ENCODE results near the gene CBX6. TPM values are rescaled to one million over a fixed set of nuclear protein-coding genes. Genes with fewer than 3 reads are reported as not detected.
A peak's percentile ranks its signal among the peaks of the same experiment; 100 is the strongest.

CBX6 gene
- total and polyA plus RNA-seq, 2 of the 8 experiments (the other 6 are each of a cell fraction or from before 2014, with no cell fraction given): 10.6 to 27.5 TPM

GRCh38 chr22:38839686-38840085 lies 32.3 kb downstream of the CBX6 start:
- Histone ChIP-seq H3K36me3 (ENCODE audit: control insufficient read depth in 2 of 4, insufficient read depth in 4 of 4, low read length in 3 of 4) (no peaks in the 10 kb centered on the region), H3K27ac (ENCODE audit: low read depth, low read length) (no peak overlapping the region), H4K8ac (ENCODE audit: extremely low read depth, insufficient read depth, low read length) (no peak overlapping the region), H2BK120ac (replicated peaks; ENCODE audit: low read depth, low read length) (no peak overlapping the region), H3K4ac (replicated peaks; ENCODE audit: insufficient read length, low read depth, low read length) (no peak overlapping the region), H3K9ac (replicated peaks in 1 of 4; ENCODE audit: extremely low read depth in 1 of 4, low read depth in 3 of 4, low read length in 3 of 4) (no peak overlapping the region), H3K79me2 (ENCODE audit: control insufficient read depth in 1 of 2, insufficient read depth in 2 of 2, low read length in 2 of 2) (no peaks in the 10 kb centered on the region), H3K4me2 (ENCODE audit: insufficient read depth in 1 of 2, low read depth in 2 of 2, low read length in 2 of 2) (no peak overlapping the region), H3K4me1 (replicated peaks in 1 of 4; ENCODE audit: control insufficient read depth in 3 of 4, insufficient read depth in 4 of 4, low read length in 3 of 4) (peaks cover 0 to 12% (median 4%) of the 10 kb centered on the region in 4 experiments; a peak in 6 of 7 replicates), H2BK20ac (ENCODE audit: low read length) (no peak overlapping the region), H3K27me3 (replicated peaks in 1 of 4; ENCODE audit: control insufficient read depth in 3 of 4, extremely low read depth in 1 of 4, insufficient read depth in 3 of 4, low read length in 3 of 4) (peaks cover 14 to 35% (median 27%) of the 10 kb centered on the region in 4 experiments), H3K79me1 (ENCODE audit: low read depth, low read length) (no peaks in the 10 kb centered on the region), H3K14ac (ENCODE audit: insufficient read length) (no peak overlapping the region), H3K23ac (ENCODE audit: insufficient read length) (no peak overlapping the region), H2BK5ac (ENCODE audit: low read depth, low read length) (no peak overlapping the region), H4K20me1 (replicated peaks in 1 of 2; ENCODE audit: control insufficient read depth in 1 of 2, insufficient read depth in 2 of 2, low read length in 2 of 2) (peaks cover 0 to 4% of the 10 kb centered on the region in 2 experiments), H2BK15ac (ENCODE audit: low read length) (no peak overlapping the region), H4K5ac (ENCODE audit: insufficient read length, low read depth, low read length) (no peak overlapping the region), H3K23me2 (ENCODE audit: low read depth, low read length) (peaks cover 8% of the 10 kb centered on the region; the same call in 1 of the 2 replicates), H2AK5ac (ENCODE audit: low read depth, low read length) (no peak overlapping the region), H3K18ac (ENCODE audit: extremely low read depth, low read length) (no peak overlapping the region), H4K91ac (replicated peaks; ENCODE audit: insufficient read length, low read length) (no peak overlapping the region), H3K4me3 (ENCODE audit: extremely low read depth in 1 of 4, insufficient read depth in 2 of 4, low read depth in 3 of 4, low read length in 4 of 4) (no peak overlapping the region), H3K56ac (replicated peaks; ENCODE audit: insufficient read length, low read depth, low read length) (no peak overlapping the region), H3K9me3 (ENCODE audit: insufficient read depth in 2 of 2, low read depth in 1 of 2, low read length in 1 of 2) (no peaks in the 10 kb centered on the region), H2BK12ac (ENCODE audit: low read depth, low read length) (no peak overlapping the region), H2AFZ (ENCODE audit: low read length) (no peak overlapping the region)
- POLR2A ChIA-PET (ENCODE audit: partially characterized antibody): interaction anchor here (0.6 to 1.3 kb wide), 4 partner anchors 10 to 680 kb away, joined by 3 to 4 read pairs (median 3); partner anchors contain the start of genes ATF4 and MIEF1
- CTCF ChIA-PET (ENCODE audit: partially characterized antibody): interaction anchor here (0.7 to 1.7 kb wide), 4 partner anchors 31 to 133 kb away, joined by 3 to 6 read pairs (median 4); no protein-coding TSS in a partner anchor
- 80% methylated on average over 1 of the region's 1 CpG; no CpG with 5 or more reads in 1 of the 2 experiments for WGBS, 2 experiments (ENCODE audit: extremely low coverage in 1 of 2, insufficient coverage in 1 of 2, insufficient read length in 1 of 2, insufficient replicate concordance in 2 of 2, low coverage in 1 of 2, low lambda C conversion rate in 2 of 2, missing lambda C conversion rate in 1 of 2)
- DNase-seq (ENCODE audit: low read depth in 1 of 2, low spot score in 2 of 2) (no peak), FAIRE-seq (peak; percentile 52)
- TF ChIP-seq, protein P1, sequence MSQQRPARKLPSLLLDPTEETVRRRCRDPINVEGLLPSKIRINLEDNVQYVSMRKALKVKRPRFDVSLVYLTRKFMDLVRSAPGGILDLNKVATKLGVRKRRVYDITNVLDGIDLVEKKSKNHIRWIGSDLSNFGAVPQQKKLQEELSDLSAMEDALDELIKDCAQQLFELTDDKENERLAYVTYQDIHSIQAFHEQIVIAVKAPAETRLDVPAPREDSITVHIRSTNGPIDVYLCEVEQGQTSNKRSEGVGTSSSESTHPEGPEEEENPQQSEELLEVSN (IDR thresholded peaks at IDR 0.05): no peak
- TF ChIP-seq SIN3A (conservative IDR thresholded peaks at IDR 0.05 in 1 of 2, IDR thresholded peaks at IDR 0.05 in 1 of 2; ENCODE audit: low read depth in 1 of 2, low read length in 2 of 2) (no peak), SAP30 (IDR thresholded peaks at IDR 0.05; ENCODE audit: insufficient read depth, insufficient replicate concordance, low read length) (no peak), CTBP2 (IDR thresholded peaks at IDR 0.05; ENCODE audit: borderline replicate concordance, insufficient read depth, insufficient read length, low read length) (no peak), EGR1 (IDR thresholded peaks at IDR 0.05; ENCODE audit: borderline replicate concordance, low read depth, low read length) (no peak), SIRT6 (IDR thresholded peaks at IDR 0.05; ENCODE audit: low read length) (no peak), HDAC6 (IDR thresholded peaks at IDR 0.05; ENCODE audit: low read depth, low read length) (no peak), SUZ12 (IDR thresholded peaks at IDR 0.05; ENCODE audit: low read length) (no peak), ATF3 (IDR thresholded peaks at IDR 0.05; ENCODE audit: insufficient read depth, low read depth, low read length) (no peak), TBP (IDR thresholded peaks at IDR 0.05; ENCODE audit: low read depth, low read length) (no peak)
